ENCODE results near the gene AKT2. TPM values are rescaled to one million over a fixed set of nuclear protein-coding genes. Genes with fewer than 3 reads are reported as not detected.

The AKT2 gene
- total RNA-seq, 1 donor from 2014 or later = 85.1 TPM

- peaks cover 15% of the 10 kb centered on the region for H3K4me1 ChIP-seq
- H3K9ac ChIP-seq = no peak overlapping the region
- H3K4me2 ChIP-seq = no peak overlapping the region
- no peaks in the 10 kb centered on the region for H3F3A ChIP-seq (ENCODE audit: low read depth)
- Mint-ChIP-seq H3K4me3 (no peak overlapping the region), H3K27me3 (ENCODE audit: insufficient read depth, low read depth) (peaks cover 11% of the 10 kb centered on the region), H3K27ac (peak overlapping the region; percentile 5), H3K9me3 (no peaks in the 10 kb centered on the region), H3K36me3 (no peaks in the 10 kb centered on the region), H3K4me1 (peaks cover 25% of the 10 kb centered on the region)
- TF ChIP-seq EZH2 (IDR thresholded peaks at IDR 0.05) (no peak), CTCF (IDR thresholded peaks at IDR 0.05) (no peak), EZH2phosphoT487 (IDR thresholded peaks at IDR 0.05) (no peak)
- no peaks in the 10 kb centered on the region for H4K20me1 ChIP-seq (ENCODE audit: low read depth)
- H3K4me3 ChIP-seq = no peak overlapping the region
- H3K27ac ChIP-seq = no peak overlapping the region
- no peaks in the 10 kb centered on the region for H3K79me2 ChIP-seq (ENCODE audit: low read depth)
- H3K36me3 ChIP-seq = no peaks in the 10 kb centered on the region
- no peak overlapping the region for H2AFZ ChIP-seq (replicated peaks)
- peaks cover 23% of the 10 kb centered on the region for H3K27me3 ChIP-seq
- H3K9me3 ChIP-seq (ENCODE audit: low read depth) = no peaks in the 10 kb centered on the region
- DNase-seq (ENCODE audit: low spot score) = no peak
These were observed 54.1 kb downstream of the AKT2 start for GRCh38 chr19:40231057-40231456.

- Histone ChIP-seq H3K27me3 (peaks cover 31% of the 10 kb centered on the region), H3K36me3 (no peaks in the 10 kb centered on the region), H4K20me1 (ENCODE audit: low read depth) (no peaks in the 10 kb centered on the region), H2AFZ (replicated peaks) (no peak overlapping the region), H3K4me1 (peaks cover 15% of the 10 kb centered on the region), H3K4me3 (no peak overlapping the region), H3K27ac (no peak overlapping the region), H3F3A (ENCODE audit: low read depth) (no peaks in the 10 kb centered on the region), H3K79me2 (ENCODE audit: low read depth) (no peaks in the 10 kb centered on the region), H3K9me3 (ENCODE audit: low read depth) (no peaks in the 10 kb centered on the region), H3K9ac (no peak overlapping the region), H3K4me2 (no peak overlapping the region)
- Mint-ChIP-seq H3K27ac (no peak overlapping the region), H3K27me3 (ENCODE audit: insufficient read depth, low read depth) (peaks cover 16% of the 10 kb centered on the region), H3K36me3 (no peaks in the 10 kb centered on the region), H3K4me3 (no peak overlapping the region), H3K4me1 (peaks cover 25% of the 10 kb centered on the region), H3K9me3 (no peaks in the 10 kb centered on the region)
- no peak for DNase-seq (ENCODE audit: low spot score)
- TF ChIP-seq EZH2 (IDR thresholded peaks at IDR 0.05) (no peak), EZH2phosphoT487 (IDR thresholded peaks at IDR 0.05) (no peak), CTCF (IDR thresholded peaks at IDR 0.05) (no peak)
These were observed 55.2 kb downstream of the AKT2 start for GRCh38 chr19:40229926-40230417.

DNA sequence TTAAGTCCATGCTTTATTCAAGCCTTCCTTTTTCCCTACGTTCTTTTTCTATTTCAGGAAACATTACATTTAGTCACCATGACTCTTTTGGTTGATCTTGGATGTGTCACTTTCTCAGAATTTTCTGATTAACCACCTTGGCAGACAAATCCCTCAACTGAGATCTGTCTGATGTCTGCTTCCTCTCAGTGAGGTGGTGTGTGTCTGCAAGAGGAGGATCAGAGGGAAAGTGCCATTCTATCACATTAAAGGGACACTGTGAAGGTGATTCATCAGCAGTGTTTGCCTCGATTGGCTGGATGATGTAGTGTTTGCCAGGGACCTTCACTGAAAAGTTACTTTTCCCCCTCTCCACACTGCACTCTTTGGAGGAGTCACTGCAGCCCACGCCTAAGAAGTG is 55.7 kb downstream of the AKT2 start:
- Histone ChIP-seq H3K4me3 (no peak overlapping the region), H4K20me1 (ENCODE audit: low read depth) (no peaks in the 10 kb centered on the region), H3K27ac (no peak overlapping the region), H3K4me2 (no peak overlapping the region), H3F3A (ENCODE audit: low read depth) (no peaks in the 10 kb centered on the region), H2AFZ (replicated peaks) (no peak overlapping the region), H3K9ac (no peak overlapping the region), H3K79me2 (ENCODE audit: low read depth) (no peaks in the 10 kb centered on the region), H3K36me3 (no peaks in the 10 kb centered on the region), H3K4me1 (peaks cover 15% of the 10 kb centered on the region), H3K27me3 (peaks cover 32% of the 10 kb centered on the region), H3K9me3 (ENCODE audit: low read depth) (no peaks in the 10 kb centered on the region)
- Mint-ChIP-seq H3K27me3 (ENCODE audit: insufficient read depth, low read depth) (peaks cover 19% of the 10 kb centered on the region), H3K36me3 (no peaks in the 10 kb centered on the region), H3K4me1 (peaks cover 25% of the 10 kb centered on the region), H3K9me3 (no peaks in the 10 kb centered on the region), H3K4me3 (no peak overlapping the region), H3K27ac (no peak overlapping the region)
- DNase-seq (ENCODE audit: low spot score) = no peak
- no peak for TF ChIP-seq EZH2phosphoT487 (IDR thresholded peaks at IDR 0.05)
- no peak for TF ChIP-seq CTCF (IDR thresholded peaks at IDR 0.05)
- TF ChIP-seq EZH2 (IDR thresholded peaks at IDR 0.05) = no peak
